ENCODE data around the gene TSPAN5.

DNA sequence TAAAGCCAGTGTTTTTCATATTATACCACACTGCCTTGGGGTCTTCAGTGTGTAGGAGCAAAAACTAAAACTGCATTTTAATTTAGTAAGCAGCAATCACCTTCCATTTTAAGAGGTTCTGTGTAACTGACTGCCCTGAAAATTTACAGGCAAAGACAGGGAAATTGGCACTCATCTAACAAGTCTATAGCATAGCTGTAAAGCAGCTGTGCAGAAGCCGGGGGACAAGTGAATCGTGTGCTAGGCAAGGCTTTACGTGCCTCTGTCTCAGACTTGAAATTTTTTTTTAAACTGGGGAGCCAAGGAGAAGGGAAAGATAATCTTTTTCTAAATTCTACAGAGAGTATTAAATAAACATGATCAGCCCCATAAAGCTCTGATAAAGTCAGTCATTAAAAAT is 39.7 kb downstream of the TSPAN5 start:
- no peak for TF ChIP-seq EZH2 (IDR thresholded peaks at IDR 0.05; ENCODE audit: borderline replicate concordance, low read depth, low read length)
- TF ChIP-seq, protein P1, sequence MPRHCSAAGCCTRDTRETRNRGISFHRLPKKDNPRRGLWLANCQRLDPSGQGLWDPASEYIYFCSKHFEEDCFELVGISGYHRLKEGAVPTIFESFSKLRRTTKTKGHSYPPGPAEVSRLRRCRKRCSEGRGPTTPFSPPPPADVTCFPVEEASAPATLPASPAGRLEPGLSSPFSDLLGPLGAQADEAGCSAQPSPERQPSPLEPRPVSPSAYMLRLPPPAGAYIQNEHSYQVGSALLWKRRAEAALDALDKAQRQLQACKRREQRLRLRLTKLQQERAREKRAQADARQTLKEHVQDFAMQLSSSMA (CRISPR knock-in tag; IDR thresholded peaks at IDR 0.05) = no peak
- no peak for TF ChIP-seq CTCF (IDR thresholded peaks at IDR 0.05 in 2 of 3, conservative IDR thresholded peaks at IDR 0.05 in 1 of 3; ENCODE audit: insufficient read depth in 2 of 3, low read depth in 1 of 3, low read length in 3 of 3)
- TF ChIP-seq RNF2 (IDR thresholded peaks at IDR 0.05) = no peak
- TF ChIP-seq, protein P2, sequence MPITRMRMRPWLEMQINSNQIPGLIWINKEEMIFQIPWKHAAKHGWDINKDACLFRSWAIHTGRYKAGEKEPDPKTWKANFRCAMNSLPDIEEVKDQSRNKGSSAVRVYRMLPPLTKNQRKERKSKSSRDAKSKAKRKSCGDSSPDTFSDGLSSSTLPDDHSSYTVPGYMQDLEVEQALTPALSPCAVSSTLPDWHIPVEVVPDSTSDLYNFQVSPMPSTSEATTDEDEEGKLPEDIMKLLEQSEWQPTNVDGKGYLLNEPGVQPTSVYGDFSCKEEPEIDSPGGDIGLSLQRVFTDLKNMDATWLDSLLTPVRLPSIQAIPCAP (CRISPR knock-in tag; IDR thresholded peaks at IDR 0.05; ENCODE audit: borderline replicate concordance) = no peak
- no peak for TF ChIP-seq KAT7 (CRISPR knock-in tag; IDR thresholded peaks at IDR 0.05; ENCODE audit: borderline replicate concordance)
- TF ChIP-seq YY1 (IDR thresholded peaks at IDR 0.05; ENCODE audit: borderline replicate concordance in 1 of 3, control insufficient read depth in 1 of 3, extremely low read depth in 1 of 3, insufficient read depth in 3 of 3, insufficient read length in 1 of 3, insufficient replicate concordance in 2 of 3, low read depth in 1 of 3, low read length in 2 of 3) = no peak
- TF ChIP-seq AFF4 (CRISPR knock-in tag; IDR thresholded peaks at IDR 0.05) = no peak
- no peak for TF ChIP-seq GATA2 (CRISPR knock-in tag; IDR thresholded peaks at IDR 0.05)

Measured in K562 (cell line).